GM18951 (cell line): ENCODE data around the gene DDX59.

Experiments
- POLR2A ChIP-seq: IDR thresholded peaks from 4 replicates; pipeline ENCODE4 v1.6.1; 2011; ENCODE audit warnings: mild to moderate bottlenecking; ENCODE audit not compliant: insufficient read length, insufficient read depth; ENCODE audit errors: extremely low read depth
- in situ Hi-C: fragments of 300-500 bp; cut with MboI; formaldehyde crosslinking; loops from one replicate; pipeline ENCODE4 v1.12.0; 2022; ENCODE audit warnings: low sequenced_read_pairs, mixed read lengths, inconsistent platforms; ENCODE audit not compliant: unreplicated experiment

DDX59 gene

GRCh38 chr1:200684015-200684414, 14.3 kb upstream of the DDX59 start:
- TF ChIP-seq POLR2A, result no peak
- in situ Hi-C loops, result no loop called here

- TF ChIP-seq POLR2A, result no peak
- in situ Hi-C loops, result no loop called here
Measured at GRCh38 chr1:200683298-200683697, 13.6 kb upstream of the DDX59 start.

- in situ Hi-C loops, result no loop called here
- no peak for TF ChIP-seq POLR2A
Measured at GRCh38 chr1:200681231-200681630, 11.5 kb upstream of the DDX59 start.

- TF ChIP-seq POLR2A, result no peak
- in situ Hi-C loops, result no loop called here
Measured at GRCh38 chr1:200676829-200677228, 7.1 kb upstream of the DDX59 start.

- no peak for TF ChIP-seq POLR2A
- in situ Hi-C loops, result no loop called here
Measured at GRCh38 chr1:200675588-200675852, 5.8 kb upstream of the DDX59 start.

GRCh38 chr1:200674838-200675587, 5.3 kb upstream of the DDX59 start:
- in situ Hi-C loops, result no loop called here
- no peak for TF ChIP-seq POLR2A

- TF ChIP-seq POLR2A, result no peak
- in situ Hi-C loops, result no loop called here
Measured at GRCh38 chr1:200673952-200674823, 4.5 kb upstream of the DDX59 start.

- in situ Hi-C loops, result no loop called here
Measured at GRCh38 chr1:200671235-200671786, 1.6 kb upstream of the DDX59 start.

GRCh38 chr1:200670242-200671118, 773 bp upstream of the DDX59 start:
- in situ Hi-C loops, result no loop called here
- no peak for TF ChIP-seq POLR2A

More at GRCh38 chr1:200671235-200671786, 1.6 kb upstream of the DDX59 start:
- TF ChIP-seq POLR2A, result no peak

GRCh38 chr1:200668514-200669313, 993 bp downstream of the DDX59 start:
- in situ Hi-C loops, result no loop called here

GRCh38 chr1:200666309-200666708, 3.4 kb downstream of the DDX59 start:
- TF ChIP-seq POLR2A, result no peak
- in situ Hi-C loops, result no loop called here

More at GRCh38 chr1:200668514-200669313, 993 bp downstream of the DDX59 start:
- TF ChIP-seq POLR2A, result no peak

- in situ Hi-C loops, result no loop called here
- no peak for TF ChIP-seq POLR2A
Measured at GRCh38 chr1:200665861-200666260, 3.8 kb downstream of the DDX59 start.

- in situ Hi-C loops, result no loop called here
- TF ChIP-seq POLR2A, result no peak
Measured at GRCh38 chr1:200660719-200661118, 9.0 kb downstream of the DDX59 start.

- TF ChIP-seq POLR2A, result no peak
- in situ Hi-C loops, result no loop called here
Measured at GRCh38 chr1:200659269-200659668, 10.4 kb downstream of the DDX59 start.
